ENCODE data around the gene SPIN4. TPM values are rescaled to one million over a fixed set of nuclear protein-coding genes. Genes with fewer than 3 reads are reported as not detected.

SPIN4 gene
- total RNA-seq, 3 donors from 2014 or later (not counting 1 experiment from before 2014, with no cell fraction given): 9.6 to 12.9 (median 11.0) TPM

DNA sequence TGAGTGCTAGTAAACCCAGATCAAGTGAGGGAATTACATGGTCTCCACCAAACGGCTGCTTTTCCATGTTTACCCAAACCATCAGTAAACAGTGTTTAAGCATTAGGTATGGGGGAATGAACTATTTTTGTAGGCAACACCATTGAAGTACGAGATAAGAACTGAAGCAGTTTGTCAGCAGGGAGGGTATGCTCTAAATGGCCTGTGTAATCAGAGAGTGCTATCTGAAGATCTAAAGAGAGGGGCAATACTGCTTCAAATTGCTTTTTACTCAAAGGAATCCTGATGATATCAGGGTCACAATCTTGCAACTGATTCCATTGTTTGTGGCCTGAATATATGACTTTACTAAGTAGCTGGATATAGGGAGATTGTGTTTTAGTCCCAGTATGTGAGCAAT is 10.4 kb upstream of the SPIN4 start:
- no peaks in the 10 kb centered on the region for H3K36me3 ChIP-seq (ENCODE audit: control insufficient read depth, insufficient read depth, low read length)
- WGBS (ENCODE audit: insufficient coverage): 100% methylated on average over 1 of the region's 2 CpGs
- no peak overlapping the region for H3K27ac ChIP-seq (ENCODE audit: low read length)
- H3K4me3 ChIP-seq (ENCODE audit: low read length): no peak overlapping the region
- ATAC-seq (no peak), DNase-seq (no peak)
- TF ChIP-seq, protein P1, sequence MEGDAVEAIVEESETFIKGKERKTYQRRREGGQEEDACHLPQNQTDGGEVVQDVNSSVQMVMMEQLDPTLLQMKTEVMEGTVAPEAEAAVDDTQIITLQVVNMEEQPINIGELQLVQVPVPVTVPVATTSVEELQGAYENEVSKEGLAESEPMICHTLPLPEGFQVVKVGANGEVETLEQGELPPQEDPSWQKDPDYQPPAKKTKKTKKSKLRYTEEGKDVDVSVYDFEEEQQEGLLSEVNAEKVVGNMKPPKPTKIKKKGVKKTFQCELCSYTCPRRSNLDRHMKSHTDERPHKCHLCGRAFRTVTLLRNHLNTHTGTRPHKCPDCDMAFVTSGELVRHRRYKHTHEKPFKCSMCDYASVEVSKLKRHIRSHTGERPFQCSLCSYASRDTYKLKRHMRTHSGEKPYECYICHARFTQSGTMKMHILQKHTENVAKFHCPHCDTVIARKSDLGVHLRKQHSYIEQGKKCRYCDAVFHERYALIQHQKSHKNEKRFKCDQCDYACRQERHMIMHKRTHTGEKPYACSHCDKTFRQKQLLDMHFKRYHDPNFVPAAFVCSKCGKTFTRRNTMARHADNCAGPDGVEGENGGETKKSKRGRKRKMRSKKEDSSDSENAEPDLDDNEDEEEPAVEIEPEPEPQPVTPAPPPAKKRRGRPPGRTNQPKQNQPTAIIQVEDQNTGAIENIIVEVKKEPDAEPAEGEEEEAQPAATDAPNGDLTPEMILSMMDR (IDR thresholded peaks at IDR 0.05): no peak
- H3K4me1 ChIP-seq (ENCODE audit: control insufficient read depth, insufficient read depth, low read length): no peaks in the 10 kb centered on the region
- H3K4me1 Mint-ChIP-seq: no peaks in the 10 kb centered on the region
- H3K27ac Mint-ChIP-seq: no peak overlapping the region
- no peak overlapping the region for H3K4me3 Mint-ChIP-seq
- no peaks in the 10 kb centered on the region for H3K36me3 Mint-ChIP-seq
- no peaks in the 10 kb centered on the region for H3K27me3 ChIP-seq (ENCODE audit: control insufficient read depth, insufficient read depth, low read length)
- H3K9me3 Mint-ChIP-seq: peaks cover 0 to 6% of the 10 kb centered on the region in 2 donors
- H3K27me3 Mint-ChIP-seq (ENCODE audit: low read depth in 2 of 2): no peaks in the 10 kb centered on the region
- no peaks in the 10 kb centered on the region for H3K9me3 ChIP-seq (ENCODE audit: control insufficient read depth, insufficient read depth, low read length)
- intact Hi-C loops (cut with micrococcal nuclease): no loop called here

DNA sequence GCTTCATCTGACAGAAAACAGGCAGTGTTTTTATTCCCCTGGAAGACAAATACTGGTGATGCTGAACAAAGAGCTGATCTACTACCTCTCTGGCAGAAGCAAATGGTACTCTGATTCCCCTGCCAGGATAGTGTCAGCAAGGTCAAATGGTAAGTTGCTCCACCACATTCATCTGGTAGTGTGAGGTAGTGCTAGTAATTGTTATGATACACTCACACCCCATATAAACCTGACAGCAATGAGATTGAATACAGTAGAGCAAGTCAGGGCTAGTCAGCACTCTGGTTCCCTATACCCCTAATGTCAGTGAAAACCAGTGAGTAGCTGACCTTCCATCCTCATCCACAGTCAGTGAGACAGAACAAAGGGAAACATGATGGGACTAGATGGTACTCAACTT is 3.4 kb upstream of the SPIN4 start:
- H3K4me3 ChIP-seq (ENCODE audit: low read length): no peak overlapping the region
- no peaks in the 10 kb centered on the region for H3K27me3 ChIP-seq (ENCODE audit: control insufficient read depth, insufficient read depth, low read length)
- H3K4me3 Mint-ChIP-seq: no peak overlapping the region
- intact Hi-C loops (cut with micrococcal nuclease): loop anchor here (5.0 kb wide), 1 partner anchor 393 kb away; no protein-coding TSS in a partner anchor
- H3K36me3 ChIP-seq (ENCODE audit: control insufficient read depth, insufficient read depth, low read length): no peaks in the 10 kb centered on the region
- no peak overlapping the region for H3K27ac ChIP-seq (ENCODE audit: low read length)
- DNase-seq (peak in 1 of 2 donors; percentile 12), ATAC-seq (no peak)
- H3K4me1 Mint-ChIP-seq: peaks cover 11 to 18% of the 10 kb centered on the region in 2 donors
- H3K27me3 Mint-ChIP-seq (ENCODE audit: low read depth in 2 of 2): no peaks in the 10 kb centered on the region
- no peaks in the 10 kb centered on the region for H3K9me3 ChIP-seq (ENCODE audit: control insufficient read depth, insufficient read depth, low read length)
- H3K36me3 Mint-ChIP-seq: no peaks in the 10 kb centered on the region
- H3K9me3 Mint-ChIP-seq: no peaks in the 10 kb centered on the region
- TF ChIP-seq, protein P1 (IDR thresholded peaks at IDR 0.05): no peak
- peaks cover 4% of the 10 kb centered on the region for H3K4me1 ChIP-seq (ENCODE audit: control insufficient read depth, insufficient read depth, low read length)
- H3K27ac Mint-ChIP-seq: peak overlapping the region in 1 of 2 donors; percentile 71

DNA sequence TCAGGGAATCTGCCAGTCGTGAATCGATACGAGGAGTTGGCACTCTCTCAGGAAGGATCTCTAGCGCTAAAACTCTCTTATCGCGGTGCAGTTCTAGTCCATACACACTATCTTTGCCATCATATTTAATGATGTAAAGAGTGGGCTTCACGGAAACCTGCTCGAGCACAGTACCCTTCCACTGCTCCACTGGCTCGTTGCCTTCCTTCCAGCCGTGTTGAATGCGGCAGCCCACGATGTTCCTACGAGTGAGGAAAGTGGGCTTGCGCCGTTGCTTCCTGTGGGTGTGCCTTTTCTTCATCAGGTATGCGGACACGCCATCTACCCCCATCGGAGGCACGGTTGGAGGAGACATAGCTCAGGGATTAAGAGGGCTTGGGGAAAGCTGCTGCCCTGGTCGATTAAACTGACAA is 661 bp downstream of the SPIN4 start:
- TF ChIP-seq, protein P1 (IDR thresholded peaks at IDR 0.05): no peak
- Mint-ChIP-seq H3K4me1 (peaks cover 18 to 23% of the 10 kb centered on the region in 2 donors), H3K9me3 (no peaks in the 10 kb centered on the region), H3K36me3 (no peaks in the 10 kb centered on the region), H3K27ac (peak overlapping the region; percentile 77 to 89), H3K4me3 (peak overlapping the region; percentile 90), H3K27me3 (ENCODE audit: low read depth in 2 of 2) (no peaks in the 10 kb centered on the region)
- intact Hi-C loops (cut with micrococcal nuclease): loop anchor here (5.0 kb wide), 1 partner anchor 397 kb away; no protein-coding TSS in a partner anchor
- Histone ChIP-seq H3K4me3 (ENCODE audit: low read length) (peak overlapping the region; percentile 83), H3K27ac (ENCODE audit: low read length) (peak overlapping the region; percentile 67), H3K36me3 (ENCODE audit: control insufficient read depth, insufficient read depth, low read length) (no peaks in the 10 kb centered on the region), H3K4me1 (ENCODE audit: control insufficient read depth, insufficient read depth, low read length) (peaks cover 4% of the 10 kb centered on the region), H3K9me3 (ENCODE audit: control insufficient read depth, insufficient read depth, low read length) (no peaks in the 10 kb centered on the region), H3K27me3 (ENCODE audit: control insufficient read depth, insufficient read depth, low read length) (no peaks in the 10 kb centered on the region)
- WGBS (ENCODE audit: insufficient coverage): 0% methylated on average over 9 of the region's 20 CpGs
- DNase-seq (peak; percentile 17 to 34), ATAC-seq (peak; percentile 16 to 22 (median 22))

DNA sequence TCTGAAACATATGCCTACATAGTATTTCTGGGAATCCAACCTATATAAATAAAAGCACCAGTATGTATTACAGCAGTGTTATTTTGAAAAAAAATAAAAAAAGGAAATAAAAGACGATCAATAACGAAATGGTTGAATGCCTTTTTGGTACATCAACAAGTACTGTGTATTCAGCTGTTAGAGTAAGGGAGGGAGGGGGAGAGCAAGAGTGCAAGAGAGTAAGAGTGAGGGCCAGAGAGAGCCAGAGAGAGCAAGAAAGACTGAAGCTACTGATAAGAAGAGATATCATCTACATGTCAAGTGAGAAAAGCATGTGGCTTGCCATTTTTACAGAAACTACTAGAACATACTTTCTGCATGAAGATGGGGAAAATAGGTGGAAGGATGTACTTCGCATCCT is 1.8 kb downstream of the SPIN4 start:
- Histone ChIP-seq H3K4me1 (ENCODE audit: control insufficient read depth, insufficient read depth, low read length) (peaks cover 4% of the 10 kb centered on the region), H3K27ac (ENCODE audit: low read length) (no peak overlapping the region), H3K9me3 (ENCODE audit: control insufficient read depth, insufficient read depth, low read length) (no peaks in the 10 kb centered on the region), H3K4me3 (ENCODE audit: low read length) (no peak overlapping the region), H3K36me3 (ENCODE audit: control insufficient read depth, insufficient read depth, low read length) (no peaks in the 10 kb centered on the region), H3K27me3 (ENCODE audit: control insufficient read depth, insufficient read depth, low read length) (no peaks in the 10 kb centered on the region)
- H3K4me1 Mint-ChIP-seq: peaks cover 18 to 23% of the 10 kb centered on the region in 2 donors
- H3K27ac Mint-ChIP-seq: peak overlapping the region; percentile 33 to 77
- intact Hi-C loops (cut with micrococcal nuclease): no loop called here
- TF ChIP-seq, protein P1 (IDR thresholded peaks at IDR 0.05): no peak
- no peaks in the 10 kb centered on the region for H3K36me3 Mint-ChIP-seq
- H3K4me3 Mint-ChIP-seq: peak overlapping the region; percentile 90
- ATAC-seq: no peak
- H3K9me3 Mint-ChIP-seq: no peaks in the 10 kb centered on the region
- WGBS (ENCODE audit: insufficient coverage): 15% methylated on average over 2 of the region's 3 CpGs
- DNase-seq: no peak
- H3K27me3 Mint-ChIP-seq (ENCODE audit: low read depth in 2 of 2): no peaks in the 10 kb centered on the region

Measured in natural killer cell (primary cell).